GM12873 (cell line): ENCODE results near the gene PARD3B.

ENCODE experiments used
- CTCF ChIP-seq: IDR thresholded peaks from 2 replicates; pipeline ENCODE4 v1.5.1; 2012; ENCODE audit warnings: low read depth, mild to moderate bottlenecking, moderate library complexity, low read length, control low read depth; ENCODE audit not compliant: insufficient read depth; ENCODE audit errors: missing control alignments

PARD3B gene

GRCh38 chr2:204796581-204796980 is 251.3 kb downstream of the PARD3B start:
- TF ChIP-seq CTCF, result no peak

DNA sequence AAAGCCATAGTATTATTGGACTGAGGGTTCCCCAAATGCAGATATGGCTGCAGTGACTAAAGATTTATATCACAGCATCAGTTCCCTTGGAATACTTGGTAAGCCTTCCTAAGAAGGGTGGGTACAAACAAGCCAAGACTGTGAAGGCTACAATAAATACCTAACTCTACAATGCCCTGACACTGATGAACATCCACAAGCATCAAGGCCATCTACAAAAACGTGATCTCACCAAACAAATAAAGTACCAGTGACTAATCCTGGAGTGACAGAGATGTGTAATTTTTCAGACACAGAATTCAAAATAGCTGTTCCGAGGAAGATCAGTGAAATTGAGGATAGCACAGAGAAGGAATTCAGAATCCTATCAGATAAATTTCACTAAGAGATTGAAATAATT is 254.5 kb downstream of the PARD3B start:
- no peak for TF ChIP-seq CTCF

DNA sequence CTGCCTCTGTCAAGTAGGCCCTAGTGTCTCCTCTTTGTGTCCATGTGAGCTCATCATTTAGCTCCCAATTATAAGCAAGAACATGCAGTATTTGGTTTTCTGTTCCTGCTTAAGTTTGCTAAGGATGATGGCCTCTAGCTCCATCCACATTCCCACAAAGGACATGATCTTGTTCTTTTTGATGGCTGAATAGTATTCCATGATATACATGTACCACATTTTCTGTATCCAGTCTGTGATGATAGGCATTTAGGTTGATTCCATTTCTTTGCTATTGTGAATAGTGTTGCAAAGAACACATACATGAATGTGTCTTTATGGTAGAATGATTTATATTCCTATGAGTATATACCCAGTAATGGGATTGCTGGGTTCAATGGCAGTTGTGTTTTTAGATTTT is 263.2 kb downstream of the PARD3B start:
- no peak for TF ChIP-seq CTCF

DNA sequence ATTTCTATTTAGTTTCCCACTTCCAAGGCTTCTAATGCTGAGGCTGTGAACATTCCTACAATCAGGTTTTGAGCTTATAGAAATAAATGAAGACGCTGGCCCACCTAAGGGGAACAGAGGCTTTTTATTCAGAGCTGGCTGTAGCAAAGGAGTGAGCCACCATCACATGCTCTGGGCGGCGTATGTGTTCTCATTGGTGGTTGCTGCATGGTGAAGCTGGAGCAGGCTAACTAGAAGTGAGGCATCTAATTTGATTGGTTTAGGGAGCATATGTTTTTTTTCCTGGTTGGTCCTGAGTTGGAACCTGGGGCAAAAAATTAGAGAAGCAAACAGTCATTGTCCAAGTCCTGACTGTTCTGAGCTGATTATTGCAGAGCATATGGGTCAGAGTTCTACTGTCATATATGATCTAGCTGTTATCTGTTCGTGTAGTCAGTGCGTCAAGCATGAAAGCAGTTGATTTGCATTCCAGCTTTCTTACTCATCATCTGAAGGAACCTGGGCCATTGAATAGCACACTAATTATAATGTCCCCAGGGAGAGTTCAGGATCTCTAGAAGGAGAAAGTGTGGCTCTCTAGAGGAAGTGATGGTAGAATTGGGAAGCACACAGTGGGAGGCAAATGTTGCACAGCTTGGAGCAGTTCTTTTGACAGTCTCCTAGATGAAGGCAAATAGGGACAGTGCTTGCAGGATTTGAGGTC is 279.6 kb downstream of the PARD3B start:
- TF ChIP-seq CTCF, result no peak

DNA sequence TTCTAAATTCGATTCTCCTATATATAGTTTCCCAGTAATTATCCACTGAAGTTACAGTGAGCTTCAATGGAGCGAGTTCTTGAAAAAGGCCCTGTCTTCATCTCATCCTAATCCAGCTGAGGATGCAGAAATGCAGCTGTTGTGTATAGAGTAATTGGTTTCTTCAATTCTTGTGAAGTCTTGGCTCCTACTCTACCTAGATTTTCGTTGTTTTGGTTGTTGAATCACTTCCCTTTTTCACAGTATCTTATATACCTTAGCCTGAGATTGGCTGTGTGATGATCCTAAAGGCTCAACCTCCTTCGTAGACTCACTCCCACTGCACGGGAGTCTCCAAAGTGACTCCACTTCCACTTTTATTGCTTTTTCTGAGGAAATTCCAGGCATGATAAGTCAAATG is 280.4 kb downstream of the PARD3B start:
- TF ChIP-seq CTCF, result no peak

DNA sequence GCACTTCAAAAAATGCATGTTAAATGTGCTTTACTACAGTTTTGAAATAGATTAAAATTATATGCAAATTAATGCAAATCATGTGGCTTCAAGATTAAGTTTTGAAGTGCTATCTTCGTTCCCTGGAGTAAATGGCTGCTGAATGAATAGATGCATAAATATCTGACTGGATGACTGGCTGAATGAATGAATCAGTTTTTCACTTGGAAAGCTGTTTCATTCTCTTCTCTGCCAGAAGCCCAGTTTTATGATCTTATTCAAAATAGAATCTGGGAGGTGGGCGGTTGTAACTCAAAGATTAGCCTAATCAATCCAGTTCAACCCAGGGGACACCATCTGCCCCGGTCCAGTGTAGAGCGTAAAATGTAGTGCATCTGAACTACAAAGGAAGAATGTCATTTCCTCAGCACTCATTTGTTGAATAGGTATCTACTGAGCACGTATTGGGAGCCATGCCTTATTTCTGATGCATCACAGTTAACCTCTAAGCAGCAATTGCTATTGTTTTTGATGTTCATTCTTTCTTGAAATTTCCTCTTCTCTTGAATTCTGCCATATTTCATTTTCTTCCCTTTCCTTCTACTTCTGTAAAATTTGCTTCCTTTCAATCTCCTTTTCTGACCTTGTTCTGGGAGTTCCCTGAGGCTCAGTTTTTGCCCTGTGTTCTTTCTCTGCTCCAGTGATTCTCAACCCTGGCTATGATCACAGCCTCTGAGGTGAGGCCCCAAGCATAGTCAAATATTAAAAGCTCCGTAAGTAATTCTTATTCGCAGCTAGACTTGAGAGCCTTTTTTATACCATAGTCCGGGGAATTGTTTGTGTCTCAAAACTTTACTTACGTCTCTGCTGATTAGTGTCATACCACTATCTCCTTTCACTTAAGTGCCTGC is 282.7 kb downstream of the PARD3B start:
- TF ChIP-seq CTCF, result no peak

DNA sequence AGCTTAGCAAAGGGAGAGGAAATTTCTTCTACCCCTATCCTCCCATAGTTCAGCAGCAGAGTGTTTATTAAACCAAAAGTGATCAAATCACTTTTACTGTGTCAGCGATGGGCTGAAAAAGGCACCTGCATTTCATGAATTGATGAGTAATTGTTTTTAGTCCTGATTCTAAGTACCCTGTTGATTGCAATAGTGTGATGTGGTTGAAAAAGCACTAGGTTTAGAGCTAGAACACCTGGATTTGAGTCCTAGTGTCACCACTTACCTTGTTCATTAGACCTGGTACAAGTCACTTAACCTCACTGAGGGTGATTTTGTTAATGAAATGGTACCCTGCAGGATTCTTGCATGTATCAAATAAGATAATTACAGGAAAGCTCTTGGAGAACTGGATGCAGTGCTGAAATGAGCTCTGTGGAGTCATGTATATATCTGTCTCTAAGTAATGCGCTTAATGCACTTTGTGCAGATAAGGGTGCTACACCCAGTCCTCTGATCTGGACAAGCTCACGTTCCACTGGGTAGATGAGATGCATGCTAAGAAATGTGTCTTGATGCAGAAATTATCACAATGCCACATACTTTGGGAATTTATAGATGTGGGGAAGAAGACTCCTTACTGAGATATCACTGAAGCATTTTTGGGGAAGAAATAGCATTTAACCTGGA is 289.6 kb downstream of the PARD3B start:
- TF ChIP-seq CTCF, result no peak
